OCI-LY7 (cell line): ENCODE measurements around the gene SURF1. TPM values are rescaled to one million over a fixed set of nuclear protein-coding genes. Genes with fewer than 3 reads are reported as not detected.

Source experiments
- BruUV-seq: library from RNA; stranded (reverse); fragments of 400-500 nt; replicated peaks from 2 replicates; lab custom pipeline; 2021; lab: Mats Ljungman, UMichigan
- CTCF ChIA-PET: fragments of 300-600 bp; sonication (Branson Sonifier 250); formaldehyde crosslinking; loops from one replicate; lab custom pipeline; 2022; ENCODE audit warnings: antibody characterized with exemption; ENCODE audit not compliant: unreplicated experiment; lab: Charles Lee
- POLR2A ChIA-PET: fragments of 300-600 bp; sonication (Branson Sonifier 250); formaldehyde crosslinking; loops from one replicate; lab custom pipeline; 2022; ENCODE audit warnings: antibody characterized with exemption; lab: Charles Lee
- DNase-seq: peaks from one replicate; pipeline ENCODE4 v3.0.0-alpha.2; 2015; ENCODE audit warnings: low spot score
- H2AFZ ChIP-seq: fragments of 200-600 bp; sonication (generic), shearing (Covaris generic); 2 replicates; pipeline ENCODE4 v1.6.1; 2014; ENCODE audit warnings: mild to moderate bottlenecking, antibody characterized with exemption, low read length, moderate library complexity
- H3K27ac ChIP-seq: fragments of 200-600 bp; sonication (generic); 2 replicates; pipeline ENCODE4 v1.5.1; 2014; ENCODE audit warnings: mixed run types, low read depth, mild to moderate bottlenecking, moderate library complexity, low read length, inconsistent platforms; ENCODE audit not compliant: poor library complexity, severe bottlenecking
- H3K36me3 ChIP-seq: fragments of 200-600 bp; sonication (generic); 2 replicates; pipeline ENCODE4 v1.6.1; 2014; ENCODE audit warnings: mild to moderate bottlenecking, antibody characterized with exemption, low read length, moderate library complexity, mixed read lengths; ENCODE audit not compliant: insufficient read depth
- H3K4me1 ChIP-seq: fragments of 200-600 bp; sonication (generic); 2 replicates; pipeline ENCODE4 v1.5.1; 2014; ENCODE audit warnings: mild to moderate bottlenecking, low read length; ENCODE audit not compliant: insufficient read depth, poor library complexity, severe bottlenecking
- H3K4me2 ChIP-seq: fragments of 200-600 bp; sonication (generic); 2 replicates; pipeline ENCODE4 v1.6.1; 2014; ENCODE audit warnings: mild to moderate bottlenecking, low read length
- H3K4me3 ChIP-seq: fragments of 200-600 bp; sonication (generic); 2 replicates; pipeline ENCODE4 v1.5.1; 2014; ENCODE audit warnings: mild to moderate bottlenecking, low read depth, low read length; ENCODE audit not compliant: poor library complexity, severe bottlenecking
- H3K79me2 ChIP-seq: fragments of 200-600 bp; sonication (generic); 2 replicates; pipeline ENCODE4 v1.6.1; 2016; ENCODE audit warnings: low read depth, mild to moderate bottlenecking, low read length, moderate library complexity, mixed read lengths; ENCODE audit not compliant: insufficient read depth
- H3K9me2 ChIP-seq: fragments of 200-600 bp; sonication (generic); 2 replicates; pipeline ENCODE4 v1.6.1; 2016; ENCODE audit warnings: mild to moderate bottlenecking, low read length, mixed read lengths; ENCODE audit not compliant: insufficient read depth
- H3K9me3 ChIP-seq: fragments of 200-600 bp; sonication (generic); 2 replicates; pipeline ENCODE4 v1.6.1; 2014; ENCODE audit warnings: mild to moderate bottlenecking, mixed run types, low read length, mixed read lengths
- H4K20me1 ChIP-seq: fragments of 200-600 bp; sonication (generic); 2 replicates; pipeline ENCODE4 v1.6.1; 2014; ENCODE audit warnings: mild to moderate bottlenecking, antibody characterized with exemption, low read length, moderate library complexity, mixed read lengths; ENCODE audit not compliant: insufficient read depth
- EZH2phosphoT487 ChIP-seq: fragments of 200-600 bp; sonication (generic); IDR thresholded peaks from 2 replicates; pipeline ENCODE4 v1.6.1; 2018; ENCODE audit warnings: low read depth, borderline replicate concordance, mild to moderate bottlenecking, mixed run types, antibody characterized with exemption, low read length, moderate library complexity, mixed read lengths
- intact Hi-C: fragments of 100-400 bp; cut with micrococcal nuclease; formaldehyde crosslinking; loops from one replicate; pipeline ENCODE4 v1.10.0; 2022; ENCODE audit not compliant: unreplicated experiment
- total RNA-seq, 2 experiments: library from RNA; depleted of rRNA in 1 of 2; stranded (reverse); fragments of >200 nt in 1 of 2; shearing (Covaris generic) in 1 of 2; gene quantifications; 2 replicates each; pipeline ENCODE4 v1.2.3, GENCODE V29; 2014 to 2022
- TF ChIP-seq, protein P1 (sequence below): fragments of 200-600 bp; sonication (generic); conservative IDR thresholded peaks from 2 replicates; pipeline ENCODE4 v1.5.1; 2014; ENCODE audit warnings: mild to moderate bottlenecking, antibody characterized with exemption, low read length, moderate library complexity, mixed read lengths

SURF1 gene
- total RNA-seq, 2 experiments from 2014 or later: 22.9 to 38.9 TPM

DNA sequence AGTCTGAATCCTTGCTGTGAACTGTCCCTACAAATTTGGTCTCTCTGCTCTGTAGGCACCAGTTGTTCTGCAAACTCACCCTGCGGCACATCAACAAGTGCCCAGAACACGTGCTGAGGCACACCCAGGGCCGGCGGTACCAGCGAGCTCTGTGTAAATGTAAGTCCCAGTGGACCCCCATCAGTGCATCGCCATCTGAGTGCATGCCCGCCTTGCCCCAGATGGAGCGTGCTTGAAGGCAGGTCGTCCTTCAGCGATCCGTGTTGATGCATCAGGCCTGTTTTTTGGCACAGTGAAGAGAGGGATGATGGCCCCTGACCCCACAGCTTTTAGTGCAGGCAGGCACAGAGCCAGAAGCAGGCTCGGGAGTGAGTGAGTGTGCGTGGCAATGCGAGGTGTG lies 1.4 kb upstream of the SURF1 start:
- Histone ChIP-seq H4K20me1 (no peaks in the 10 kb centered on the region), H3K9me3 (no peaks in the 10 kb centered on the region), H3K4me3 (peak overlapping the region; percentile 78), H3K9me2 (no peaks in the 10 kb centered on the region), H3K4me2 (peak overlapping the region; percentile 91), H3K4me1 (peaks cover 35% of the 10 kb centered on the region), H3K79me2 (peaks cover 8% of the 10 kb centered on the region; the same call in 1 of the 2 replicates), H2AFZ (no peak overlapping the region), H3K27ac (no peak overlapping the region), H3K36me3 (peaks cover 59% of the 10 kb centered on the region)
- DNase-seq: no peak
- POLR2A ChIA-PET: interaction anchor here (1.0 kb wide), 1 partner anchor 23 kb away, joined by 10 read pairs; no protein-coding TSS in a partner anchor
- BruUV-seq: no TSS peak
- intact Hi-C loops: loop anchor here (5.0 kb wide), 1 partner anchor 105 kb away; no protein-coding TSS in a partner anchor
- CTCF ChIA-PET: interaction anchor here (1.1 kb wide), 1 partner anchor 17 kb away, joined by 3 read pairs; no protein-coding TSS in a partner anchor
- TF ChIP-seq, protein P1, sequence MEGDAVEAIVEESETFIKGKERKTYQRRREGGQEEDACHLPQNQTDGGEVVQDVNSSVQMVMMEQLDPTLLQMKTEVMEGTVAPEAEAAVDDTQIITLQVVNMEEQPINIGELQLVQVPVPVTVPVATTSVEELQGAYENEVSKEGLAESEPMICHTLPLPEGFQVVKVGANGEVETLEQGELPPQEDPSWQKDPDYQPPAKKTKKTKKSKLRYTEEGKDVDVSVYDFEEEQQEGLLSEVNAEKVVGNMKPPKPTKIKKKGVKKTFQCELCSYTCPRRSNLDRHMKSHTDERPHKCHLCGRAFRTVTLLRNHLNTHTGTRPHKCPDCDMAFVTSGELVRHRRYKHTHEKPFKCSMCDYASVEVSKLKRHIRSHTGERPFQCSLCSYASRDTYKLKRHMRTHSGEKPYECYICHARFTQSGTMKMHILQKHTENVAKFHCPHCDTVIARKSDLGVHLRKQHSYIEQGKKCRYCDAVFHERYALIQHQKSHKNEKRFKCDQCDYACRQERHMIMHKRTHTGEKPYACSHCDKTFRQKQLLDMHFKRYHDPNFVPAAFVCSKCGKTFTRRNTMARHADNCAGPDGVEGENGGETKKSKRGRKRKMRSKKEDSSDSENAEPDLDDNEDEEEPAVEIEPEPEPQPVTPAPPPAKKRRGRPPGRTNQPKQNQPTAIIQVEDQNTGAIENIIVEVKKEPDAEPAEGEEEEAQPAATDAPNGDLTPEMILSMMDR: no peak
- no peak for TF ChIP-seq EZH2phosphoT487

DNA sequence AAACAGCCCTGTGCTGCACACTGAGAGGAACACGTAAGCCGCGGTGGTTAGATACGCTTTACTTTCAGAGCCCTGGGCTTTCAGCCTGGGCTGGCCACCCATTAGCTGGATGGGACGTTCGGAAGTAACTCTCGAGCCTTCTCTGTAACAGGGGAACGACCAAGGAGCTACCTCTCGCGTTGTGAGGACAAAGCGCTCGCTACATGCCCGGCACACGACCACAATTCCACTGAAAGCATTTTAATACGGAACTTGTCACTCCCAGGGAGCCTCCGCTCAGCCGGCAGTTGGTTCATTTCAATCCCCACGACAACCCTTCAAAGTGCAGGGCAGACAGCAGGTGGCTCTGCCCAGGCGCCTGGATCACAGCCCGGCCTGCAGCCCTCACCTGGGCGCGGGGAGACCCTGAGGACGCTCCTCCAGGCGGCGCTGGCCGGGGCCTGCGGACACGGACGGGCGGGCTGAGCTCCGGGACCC lies 368 bp downstream of the SURF1 start:
- peaks cover 8% of the 10 kb centered on the region; the same call in 1 of the 2 replicates for H3K79me2 ChIP-seq
- peaks cover 59% of the 10 kb centered on the region for H3K36me3 ChIP-seq
- intact Hi-C loops: loop anchor here (1.0 to 5.0 kb wide), 2 partner anchors 20 to 106 kb away; partner anchors contain the start of genes STKLD1 and SURF4

More for the DNA sequence above, 368 bp downstream of the SURF1 start:
- Histone ChIP-seq H3K27ac (peak overlapping the region; percentile 52), H3K9me2 (no peaks in the 10 kb centered on the region), H3K4me3 (peak overlapping the region; percentile 78), H3K4me1 (peaks cover 38% of the 10 kb centered on the region), H3K9me3 (no peaks in the 10 kb centered on the region), H2AFZ (no peak overlapping the region), H3K4me2 (peak overlapping the region; percentile 80), H4K20me1 (no peaks in the 10 kb centered on the region)
- POLR2A ChIA-PET: interaction anchor here (0.7 to 1.4 kb wide), 3 partner anchors 16 to 696 kb away, joined by 3 to 6 read pairs (median 3); no protein-coding TSS in a partner anchor
- DNase-seq: peak; percentile 62
- TSS peak; percentile 51 for BruUV-seq
- TF ChIP-seq, protein P1: 0 out of 2 replicates have a peak, but pooled peaks have one; percentile 22
- TF ChIP-seq EZH2phosphoT487: no peak
- CTCF ChIA-PET: no interaction called here
